Activated CD4-positive, alpha-beta memory T cell treated with anti-CD3 and anti-CD28 coated beads, Interleukin-2, amount 10 ng/mL, durations not matched to agents 7 days and 5 days (primary cell): Measurements from ENCODE around the gene PRPS1. TPM values are rescaled to one million over a fixed set of nuclear protein-coding genes. Genes with fewer than 3 reads are reported as not detected.

Experiments
- CTCF ChIA-PET: fragments of 350-600 bp; sonication (Branson Sonifier 250); formaldehyde crosslinking; loops from one replicate; lab custom pipeline; 2021; ENCODE audit warnings: antibody characterized with exemption, inconsistent platforms; lab: Charles Lee
- POLR2A ChIA-PET: fragments of 350-600 bp; sonication (Branson Sonifier 250); formaldehyde crosslinking; loops from one replicate; lab custom pipeline; 2021; ENCODE audit warnings: antibody characterized with exemption; lab: Charles Lee
- DNase-seq: peaks from one replicate; pipeline ENCODE4 v3.0.0-alpha.2; 2020
- H3K27ac Mint-ChIP-seq: one replicate; pipeline ENCODE4 v1.8.0; 2021; ENCODE audit warnings: mild to moderate bottlenecking, mixed read lengths
- H3K27me3 Mint-ChIP-seq: one replicate; pipeline ENCODE4 v1.8.0; 2021; ENCODE audit warnings: mixed read lengths
- H3K36me3 Mint-ChIP-seq: one replicate; pipeline ENCODE4 v1.8.0; 2021; ENCODE audit warnings: low read depth, mixed read lengths
- H3K4me1 Mint-ChIP-seq: one replicate; pipeline ENCODE4 v1.8.0; 2021; ENCODE audit warnings: mixed read lengths
- H3K4me3 Mint-ChIP-seq: one replicate; pipeline ENCODE4 v1.8.0; 2021; ENCODE audit warnings: mild to moderate bottlenecking, mixed read lengths
- H3K9me3 Mint-ChIP-seq: one replicate; pipeline ENCODE4 v1.8.0; 2021; ENCODE audit warnings: mixed read lengths
- total RNA-seq, 2 experiments: library from RNA; stranded (reverse); gene quantifications; one replicate each; pipeline ENCODE4 v1.2.3, GENCODE V29; 2021

PRPS1 gene
- total RNA-seq, 2 experiments from 2014 or later, result 67.4 to 70.2 TPM

GRCh38 chrX:107700317-107700774, 72.0 kb downstream of the PRPS1 start:
- H3K4me3 Mint-ChIP-seq, result no peak overlapping the region
- no peaks in the 10 kb centered on the region for H3K36me3 Mint-ChIP-seq
- no peak overlapping the region for H3K27ac Mint-ChIP-seq
- POLR2A ChIA-PET, result interaction anchor here (2.2 kb wide), 1 partner anchor 11 kb away, joined by 8 read pairs; no protein-coding TSS in a partner anchor
- no peak for DNase-seq
- peaks cover under 1% of the 10 kb centered on the region for H3K27me3 Mint-ChIP-seq
- no peaks in the 10 kb centered on the region for H3K9me3 Mint-ChIP-seq
- H3K4me1 Mint-ChIP-seq, result peaks cover 13% of the 10 kb centered on the region
- CTCF ChIA-PET, result no interaction called here

Other genes with a start within 250 kb of the PRPS1 start
- not detected for gene FRMPD3, start 178.9 kb upstream of the PRPS1 start, total RNA-seq
- gene TSC22D3, start 147.3 kb downstream of the PRPS1 start, total RNA-seq, result 100 to 1,000 TPM; 112 to 119 TPM
- gene NCBP2L, start 149.2 kb downstream of the PRPS1 start, total RNA-seq, result not detected
- gene MID2, start 197.4 kb downstream of the PRPS1 start, total RNA-seq, result 1 to 10 TPM; 4.1 to 4.5 TPM